COR-L47 (cell line): Measurements from ENCODE around the gene PPP1R14D.

ENCODE experiments used
- DNase-seq: peaks from one replicate; lab custom pipeline; 2025; lab: John Stamatoyannopoulos, UW

PPP1R14D gene

DNA sequence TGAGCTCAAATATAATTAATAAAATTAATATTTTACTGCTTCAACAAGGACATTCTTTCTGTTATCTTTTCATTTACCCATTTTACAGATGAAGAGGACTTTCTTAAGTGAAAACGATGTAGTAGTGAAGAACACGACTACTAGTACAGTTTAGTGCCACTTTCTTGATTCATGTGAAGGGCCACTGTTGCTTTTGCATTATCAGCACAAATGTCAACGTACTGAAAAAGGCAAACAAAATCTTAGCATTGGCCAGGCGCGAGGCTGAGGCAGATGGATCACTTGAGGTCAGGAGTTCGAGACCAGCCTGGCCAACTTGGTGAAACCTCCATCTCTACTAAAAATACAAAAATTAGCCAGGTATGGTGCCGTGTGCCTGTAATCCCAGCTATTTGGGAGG lies 9.5 kb downstream of the PPP1R14D start:
- no peak for DNase-seq

- no peak for DNase-seq
These were observed 13.3 kb downstream of the PPP1R14D start for GRCh38 chr15:40815042-40815698.

DNA sequence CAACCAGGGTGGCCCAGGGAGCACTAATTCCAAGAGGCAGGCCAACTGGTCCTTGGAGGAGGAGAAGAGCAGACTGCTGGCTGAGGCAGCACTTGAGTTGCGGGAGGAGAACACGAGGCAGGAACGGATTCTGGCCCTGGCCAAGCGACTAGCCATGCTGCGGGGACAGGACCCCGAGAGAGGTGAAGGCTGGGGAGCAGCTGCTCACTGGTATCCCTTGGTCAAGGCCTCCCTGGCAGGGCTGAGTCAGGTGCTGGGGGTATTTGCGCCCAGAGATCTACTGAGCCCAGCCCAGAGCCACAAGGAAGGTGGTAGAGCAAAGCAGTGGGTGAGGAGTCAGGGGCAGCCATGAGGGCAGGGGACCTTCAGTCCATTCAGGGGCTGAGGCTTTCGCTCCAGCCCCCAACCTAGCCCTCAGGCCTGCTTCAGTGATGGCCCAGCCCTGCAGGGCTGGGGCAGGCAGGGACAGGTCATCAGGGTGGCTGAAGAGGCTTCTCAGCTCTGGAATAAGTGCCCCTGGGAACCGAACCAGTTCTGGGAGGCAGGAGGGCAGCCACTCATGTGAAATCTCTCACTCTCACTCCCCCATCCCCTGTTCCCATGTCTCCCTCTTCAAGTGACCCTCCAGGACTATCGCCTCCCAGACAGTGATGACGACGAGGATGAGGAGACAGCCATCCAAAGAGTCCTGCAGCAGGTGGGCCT lies 15.6 kb downstream of the PPP1R14D start:
- no peak for DNase-seq

- DNase-seq: no peak
These were observed 19.6 kb downstream of the PPP1R14D start for GRCh38 chr15:40808861-40809450.

GRCh38 chr15:40807888-40808461 lies 20.5 kb downstream of the PPP1R14D start:
- DNase-seq: no peak

DNA sequence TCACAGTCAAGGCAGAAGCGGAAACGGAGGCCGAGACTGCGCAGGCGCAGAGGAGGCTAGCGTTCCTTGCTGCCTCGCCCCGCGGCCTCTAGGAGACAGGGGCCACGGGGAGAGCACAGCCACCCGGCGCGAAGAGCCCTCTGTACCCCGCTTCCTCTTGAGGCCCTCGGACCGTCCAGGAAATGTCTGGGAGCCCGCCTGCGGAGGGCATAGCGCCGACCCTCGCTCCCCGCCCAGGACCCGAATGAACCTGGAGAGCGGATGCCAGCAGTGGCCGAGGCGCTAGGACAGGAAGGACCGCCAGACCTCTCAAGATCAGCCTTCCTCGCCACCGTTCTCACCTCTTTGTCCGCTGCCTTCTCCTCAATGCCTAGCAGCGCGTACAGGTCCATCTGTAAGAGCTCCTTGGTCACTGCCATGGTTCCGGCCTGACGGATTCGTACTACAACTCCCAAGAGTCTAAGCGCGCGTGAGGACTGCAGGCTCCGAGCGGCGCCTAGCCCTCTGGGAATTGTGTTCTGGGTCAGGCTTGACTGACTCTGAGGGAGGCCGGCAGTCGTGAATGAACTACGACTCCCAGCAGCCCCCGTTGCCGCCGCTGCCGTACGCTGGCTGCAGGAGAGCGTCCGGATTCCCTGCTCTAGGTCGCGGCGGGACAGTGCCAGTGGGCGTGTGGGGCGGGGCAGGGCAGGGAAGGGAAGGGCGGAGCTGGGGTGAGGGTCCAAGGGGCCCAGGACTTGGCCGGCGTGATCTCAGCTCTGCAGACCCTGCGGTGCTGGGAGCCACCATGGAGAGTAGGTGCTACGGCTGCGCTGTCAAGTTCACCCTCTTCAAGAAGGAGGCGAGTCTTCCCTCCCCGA lies 21.2 kb downstream of the PPP1R14D start, which contains the start of the genes DNAJC17 and ZFYVE19:
Gene DNAJC17 (minus strand): TSS at position 446 of the 860 bp plus-strand sequence. CDS start 27 bp downstream, at position 419.
Gene ZFYVE19 (plus strand): TSS at position 62 of the 860 bp plus-strand sequence. CDS start 501 bp downstream, at position 563.
- DNase-seq: peak; percentile 95

GRCh38 chr15:40806672-40807027 lies 21.9 kb downstream of the PPP1R14D start:
- DNase-seq: no peak

DNA sequence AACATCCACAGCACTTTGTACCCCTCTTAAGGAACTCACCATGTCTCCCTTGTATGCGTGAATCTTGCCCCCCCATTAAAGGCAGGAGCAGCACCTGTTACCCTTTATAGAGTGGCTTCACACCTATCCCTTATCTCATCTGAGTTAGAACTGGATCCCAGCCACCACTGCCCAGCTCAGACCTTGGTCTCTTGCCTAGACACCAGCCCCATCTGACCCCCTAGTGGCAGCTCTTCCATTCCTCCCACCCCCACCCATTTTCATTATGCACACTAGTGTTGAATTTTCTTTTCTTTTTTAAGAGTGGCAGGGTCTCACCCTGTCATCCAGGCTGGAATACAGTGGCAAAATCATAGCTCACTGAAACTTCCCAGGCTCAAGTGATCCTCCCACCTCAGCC lies 24.8 kb downstream of the PPP1R14D start:
- no peak for DNase-seq

DNA sequence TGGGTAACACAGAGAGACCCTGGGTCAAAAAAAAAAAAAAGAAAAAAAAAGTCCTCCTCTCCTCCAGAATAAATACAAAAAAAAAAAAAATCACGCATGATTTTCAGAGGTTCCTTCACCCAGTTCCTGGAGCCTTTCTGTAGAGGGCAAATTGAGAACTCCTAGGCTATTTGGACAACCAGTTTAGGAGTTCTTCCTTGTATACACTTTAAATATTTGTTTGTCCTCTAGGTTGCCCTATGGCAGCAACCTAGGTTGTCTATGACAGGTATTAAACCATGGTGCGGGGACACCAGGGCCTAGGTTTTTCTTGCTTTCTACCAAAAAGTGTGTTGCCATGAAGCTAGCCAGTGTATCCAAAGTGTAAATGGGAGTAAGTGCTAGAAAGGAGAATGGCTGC lies 25.4 kb downstream of the PPP1R14D start:
- no peak for DNase-seq

GRCh38 chr15:40799523-40799922 lies 29.0 kb downstream of the PPP1R14D start:
- no peak for DNase-seq

DNA sequence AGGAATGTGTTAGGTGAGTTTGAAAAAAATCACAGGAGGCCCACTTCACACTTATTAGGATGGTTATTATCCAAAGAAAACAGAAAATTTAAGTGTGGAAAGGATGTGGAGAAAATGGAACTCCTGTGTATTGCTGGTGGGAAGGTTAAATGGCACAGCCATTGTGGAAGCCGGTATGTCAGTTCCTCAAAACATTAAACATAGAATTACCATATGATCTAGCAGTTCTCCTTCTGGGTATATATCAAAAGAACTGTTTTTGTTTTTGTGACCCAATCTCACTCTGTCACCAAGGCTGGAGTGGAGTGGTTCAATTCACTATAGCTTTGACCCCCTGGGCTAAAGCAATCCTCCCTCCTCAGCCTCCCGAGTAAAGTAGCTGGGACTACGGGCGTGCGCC lies 32.0 kb downstream of the PPP1R14D start:
- DNase-seq: no peak

DNA sequence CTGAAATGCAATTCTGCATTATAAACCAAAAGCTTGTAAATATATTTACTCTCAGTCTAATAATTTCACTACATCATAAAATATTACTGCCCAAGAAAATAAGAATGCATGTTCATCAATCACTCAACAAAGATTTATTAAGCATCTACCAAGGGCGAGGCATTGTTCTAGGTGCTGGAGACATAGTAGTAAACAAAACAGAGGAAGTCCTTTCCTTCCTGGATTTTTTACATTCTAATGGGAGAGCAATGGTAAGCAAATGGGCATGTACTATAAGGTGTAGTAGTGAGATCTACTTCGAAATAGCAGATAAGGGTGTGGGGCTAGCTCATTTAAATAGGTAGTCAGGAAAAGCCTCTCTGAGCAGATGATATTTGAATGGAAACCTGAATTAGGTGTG lies 32.5 kb downstream of the PPP1R14D start:
- no peak for DNase-seq

- DNase-seq: no peak
These were observed 35.1 kb downstream of the PPP1R14D start for GRCh38 chr15:40793216-40793989.

DNA sequence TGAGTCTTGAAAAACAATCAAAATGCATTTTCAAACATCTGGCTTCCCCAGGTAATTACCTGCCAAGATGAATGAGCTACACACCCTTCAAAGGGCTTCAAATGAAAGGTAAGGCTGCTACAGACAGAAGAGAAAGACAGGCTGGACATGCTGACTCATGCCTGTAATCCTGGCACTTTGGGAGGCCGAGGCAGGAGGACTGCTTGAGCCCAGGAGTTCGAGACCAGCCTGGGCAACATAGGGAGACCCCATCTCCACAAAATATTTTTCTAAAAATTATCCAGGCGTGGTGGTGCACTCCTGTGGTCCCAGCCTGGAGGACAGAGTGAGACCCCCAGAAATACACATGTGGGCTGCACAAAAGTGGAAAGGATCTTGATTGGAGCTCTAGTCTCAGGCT lies 36.1 kb downstream of the PPP1R14D start:
- no peak for DNase-seq

DNA sequence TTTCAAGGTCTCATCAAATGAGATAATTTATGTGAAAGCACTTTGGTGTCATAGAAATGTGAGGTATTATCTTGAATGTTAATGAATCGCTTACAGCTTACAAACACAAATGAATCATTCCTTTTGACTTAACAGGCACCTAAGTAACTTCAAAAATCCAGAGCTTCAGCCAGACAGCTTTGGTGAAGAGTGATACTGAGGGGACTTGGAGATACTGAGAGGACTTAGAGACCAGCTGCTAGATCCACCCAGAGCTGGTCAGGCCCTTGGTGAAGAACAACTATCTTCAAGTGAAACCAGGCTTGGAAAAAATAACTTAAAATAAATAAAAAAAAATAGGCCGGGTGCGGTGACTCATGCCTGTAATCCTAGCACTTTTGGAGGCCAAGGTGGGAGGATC lies 37.8 kb downstream of the PPP1R14D start:
- no peak for DNase-seq

DNA sequence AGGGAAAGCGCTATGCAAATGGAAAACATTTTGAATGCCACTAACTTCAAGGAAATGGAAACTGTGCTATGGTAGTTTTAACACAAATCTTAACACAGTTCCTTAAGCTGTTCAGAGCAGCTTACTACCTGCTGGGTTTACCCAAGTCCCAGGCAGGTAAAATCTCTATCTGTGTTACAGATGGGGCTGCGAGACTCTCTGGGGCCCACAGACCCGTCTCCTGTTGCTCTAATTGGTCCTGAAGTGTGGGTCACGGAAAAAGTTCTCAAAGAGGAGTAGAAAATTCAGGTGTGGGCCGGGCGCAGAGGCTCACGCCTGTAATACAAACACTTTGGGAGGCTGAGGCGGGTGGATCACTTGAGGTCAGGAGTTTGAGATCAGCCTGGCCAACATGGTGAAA lies 38.5 kb downstream of the PPP1R14D start:
- no peak for DNase-seq

GRCh38 chr15:40789119-40789518 lies 39.4 kb downstream of the PPP1R14D start:
- no peak for DNase-seq

DNA sequence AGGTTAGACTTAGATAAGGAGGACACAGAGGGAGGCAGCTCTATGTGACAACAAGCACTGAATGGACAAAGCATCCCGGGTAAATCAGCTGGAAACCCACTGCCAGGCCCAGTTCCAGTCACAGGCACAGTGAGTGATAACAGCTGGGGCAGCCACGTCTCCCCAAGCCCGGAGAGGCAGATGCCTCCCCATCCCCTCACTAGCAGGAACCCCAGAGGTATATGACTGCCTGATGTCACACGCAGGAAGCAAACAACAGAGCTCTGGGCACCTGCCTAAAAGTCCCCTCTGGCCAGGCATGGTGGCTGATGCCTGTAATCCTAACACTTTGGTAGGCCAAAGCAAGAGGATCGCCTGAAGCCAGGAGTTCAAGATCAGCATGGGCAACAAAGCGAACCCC lies 40.5 kb downstream of the PPP1R14D start:
- DNase-seq: peak; percentile 69

- DNase-seq: peak; percentile 98
These were observed 41.1 kb downstream of the PPP1R14D start for GRCh38 chr15:40787344-40787841.

- no peak for DNase-seq
These were observed 42.7 kb downstream of the PPP1R14D start for GRCh38 chr15:40785814-40786213.

GRCh38 chr15:40785164-40785563 lies 43.3 kb downstream of the PPP1R14D start:
- no peak for DNase-seq
